Neuronal stem cell (in vitro differentiated cells): Measurements from ENCODE around the gene ZNF558. TPM values are rescaled to one million over a fixed set of nuclear protein-coding genes. Genes with fewer than 3 reads are reported as not detected.

Experiments used
- DNase-seq: peaks from one replicate; pipeline ENCODE4 v3.0.0-alpha.2; 2013; ENCODE audit warnings: low spot score
- H2AFZ ChIP-seq: one replicate; pipeline ENCODE4 v1.6.1; 2013; ENCODE audit warnings: mild to moderate bottlenecking, low read length, inconsistent platforms
- H2AK5ac ChIP-seq: 2 replicates; pipeline ENCODE4 v1.6.1; 2013; ENCODE audit warnings: low read depth, mild to moderate bottlenecking, inconsistent platforms, low read length, moderate library complexity, mixed read lengths
- H2BK120ac ChIP-seq: 2 replicates; pipeline ENCODE4 v1.6.1; 2013; ENCODE audit warnings: low read depth, mild to moderate bottlenecking, inconsistent platforms, low read length, moderate library complexity, mixed read lengths
- H2BK12ac ChIP-seq: one replicate; pipeline ENCODE4 v1.6.1; 2013; ENCODE audit warnings: low read length, inconsistent platforms
- H2BK15ac ChIP-seq: 2 replicates; pipeline ENCODE4 v1.6.1; 2013; ENCODE audit warnings: mild to moderate bottlenecking, low read length, inconsistent platforms, mixed read lengths
- H2BK5ac ChIP-seq: one replicate; pipeline ENCODE4 v1.6.1; 2013; ENCODE audit warnings: inconsistent platforms, mild to moderate bottlenecking, low read length, moderate library complexity
- H3K14ac ChIP-seq: one replicate; pipeline ENCODE4 v1.6.1; 2013; ENCODE audit warnings: low read length, inconsistent platforms
- H3K18ac ChIP-seq: 2 replicates; pipeline ENCODE4 v1.6.1; 2013; ENCODE audit warnings: low read length, inconsistent platforms
- H3K23ac ChIP-seq: 2 replicates; pipeline ENCODE4 v1.6.1; 2013; ENCODE audit warnings: low read depth, mild to moderate bottlenecking, mixed read lengths, low read length, inconsistent platforms; ENCODE audit not compliant: poor library complexity
- H3K27ac ChIP-seq: replicated peaks from 3 replicates; pipeline ENCODE4 v1.5.1; 2013; ENCODE audit warnings: low read length, inconsistent platforms
- H3K27me3 ChIP-seq, 3 experiments: 2 replicates each; pipeline ENCODE4 v1.6.1; 2013; ENCODE audit warnings: low read length in 3 of 3, mild to moderate bottlenecking in 2 of 3, inconsistent platforms in 1 of 3, low read depth in 1 of 3, mixed read lengths in 1 of 3, moderate library complexity in 1 of 3; ENCODE audit not compliant: control insufficient read depth in 3 of 3, insufficient read depth in 3 of 3
- H3K36me3 ChIP-seq, 2 donors: replicated peaks in 1 of 2; 2 replicates each; pipeline ENCODE4 v1.6.1; 2013; ENCODE audit warnings: low read length in 2 of 2; ENCODE audit not compliant: control insufficient read depth in 2 of 2, insufficient read depth in 2 of 2
- H3K4ac ChIP-seq: 2 replicates; pipeline ENCODE4 v1.6.1; 2013; ENCODE audit warnings: inconsistent platforms, mild to moderate bottlenecking, low read length, moderate library complexity
- H3K4me1 ChIP-seq, 2 donors: 1 replicate in 1 of 2; 2 replicates in 1 of 2; pipeline ENCODE4 v1.6.1; 2013; ENCODE audit warnings: low read length in 2 of 2, low read depth in 1 of 2; ENCODE audit not compliant: control insufficient read depth in 2 of 2, insufficient read depth in 1 of 2
- H3K4me2 ChIP-seq: one replicate; pipeline ENCODE4 v1.6.1; 2013; ENCODE audit warnings: mild to moderate bottlenecking, low read length, inconsistent platforms; ENCODE audit not compliant: insufficient read depth, poor library complexity, severe bottlenecking
- H3K4me3 ChIP-seq, 2 donors: 2 replicates each; pipeline ENCODE4 v1.5.1; 2013; ENCODE audit warnings: low read length in 2 of 2, mild to moderate bottlenecking in 2 of 2, inconsistent platforms in 1 of 2, moderate library complexity in 1 of 2
- H3K79me1 ChIP-seq: one replicate; pipeline ENCODE4 v1.6.1; 2013; ENCODE audit warnings: low read depth, mild to moderate bottlenecking, inconsistent platforms, low read length, moderate library complexity
- H3K9ac ChIP-seq: one replicate; pipeline ENCODE4 v1.6.1; 2013; ENCODE audit warnings: mild to moderate bottlenecking, low read depth, low read length, inconsistent platforms; ENCODE audit not compliant: poor library complexity
- H3K9me3 ChIP-seq, 2 donors: replicated peaks in 1 of 2; 2 replicates each; pipeline versions ENCODE3 to v1.6.1; 2013; ENCODE audit warnings: low read length in 2 of 2, mild to moderate bottlenecking in 2 of 2, inconsistent platforms in 1 of 2, low read depth in 1 of 2, mixed read lengths in 1 of 2, moderate library complexity in 1 of 2; ENCODE audit not compliant: control insufficient read depth in 2 of 2, insufficient read depth in 1 of 2
- H4K8ac ChIP-seq: one replicate; pipeline ENCODE4 v1.6.1; 2013; ENCODE audit warnings: low read depth, mild to moderate bottlenecking, inconsistent platforms, low read length, moderate library complexity
- H4K91ac ChIP-seq: one replicate; pipeline ENCODE4 v1.6.1; 2013; ENCODE audit warnings: low read length, low read depth, mild to moderate bottlenecking, inconsistent platforms; ENCODE audit not compliant: poor library complexity
- WGBS, 2 donors: extraction: QIAGEN DNeasy Blood & Tissue Kit; methylation state at CpG; one replicate each; pipeline ENCODE4 v1.1.7; 2013; ENCODE audit warnings: missing lambda C conversion rate in 2 of 2, mixed read lengths in 1 of 2; ENCODE audit not compliant: insufficient read length in 2 of 2, insufficient replicate concordance in 1 of 2; ENCODE audit errors: extremely low coverage in 2 of 2; 5-methylcytosine and 5-hydroxymethylcytosine counted together
- polyA plus RNA-seq, 2 experiments: library from polyadenylated mRNA; stranded (reverse); fragments of 200-250 nt; gene quantifications; one replicate each; pipeline ENCODE4 v1.2.3, GENCODE V29; 2013

ZNF558 gene
- polyA plus RNA-seq (2013, experiment 1 of 2): 20.1 TPM
- polyA plus RNA-seq (2013, experiment 2 of 2): 21.0 TPM

DNA sequence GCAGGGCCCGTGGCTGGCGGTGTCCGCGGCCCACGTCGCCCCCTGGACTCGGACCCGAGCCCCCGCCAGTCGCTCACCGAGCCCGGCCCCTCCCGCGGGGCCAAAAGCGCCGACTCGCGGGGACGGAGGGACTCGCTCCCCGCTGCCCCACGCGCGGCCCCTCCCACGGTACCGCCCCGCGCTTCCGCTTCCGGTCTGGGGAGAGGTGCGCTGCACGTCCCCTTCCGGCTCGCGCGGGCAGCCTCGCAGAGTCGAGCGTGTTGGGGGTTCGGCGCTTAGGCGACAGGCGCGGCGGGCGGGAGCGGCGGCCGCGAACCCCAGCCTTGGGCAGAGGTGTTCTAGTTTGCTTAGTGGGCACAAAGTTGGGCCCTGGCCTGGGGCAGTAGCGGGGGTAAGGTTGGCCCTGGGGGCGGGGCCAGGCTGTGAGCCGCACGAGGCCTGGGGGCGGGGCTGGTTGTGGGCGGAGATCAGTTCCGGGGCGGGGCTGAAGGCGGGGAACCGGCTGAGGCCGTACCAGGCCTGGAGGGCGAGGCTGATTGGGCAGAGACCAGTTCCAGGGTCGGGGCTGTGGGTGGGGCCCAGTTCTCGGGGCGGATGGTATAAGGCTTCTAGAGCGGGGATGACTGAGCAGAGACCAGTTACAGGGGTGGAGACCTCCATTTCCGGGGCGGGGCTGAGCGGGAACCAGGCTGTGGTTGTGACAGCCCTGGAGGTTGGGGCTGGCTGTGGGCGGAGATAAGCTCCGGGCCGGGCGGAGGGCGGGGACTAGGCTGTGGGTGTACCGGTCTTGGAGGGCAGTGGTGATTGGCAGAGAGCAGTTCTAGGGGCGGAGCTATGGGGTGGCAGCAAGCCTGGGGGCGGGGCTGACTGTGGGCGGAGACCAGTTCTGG, at the start of gene ZNF558, which contains the start of gene MBD3L1:
Gene ZNF558, minus strand, starts transcription at position 173 of the 890 bp plus-strand sequence. CDS start 9,645 bp downstream, outside the sequence.
Gene MBD3L1, plus strand, starts transcription at position 246 of the 890 bp plus-strand sequence. CDS start 10,302 bp downstream, outside the sequence.
- peaks cover 0 to 2% of the 10 kb centered on the region in 2 donors for H3K4me1 ChIP-seq
- H3K4ac ChIP-seq: peak within 1 kb of the TSS; percentile 23
- H3K27me3 ChIP-seq: no peaks in the 10 kb centered on the region
- peak within 1 kb of the TSS; percentile 95 for H3K9ac ChIP-seq
- H2AFZ ChIP-seq: peak within 1 kb of the TSS; percentile 99
- H4K8ac ChIP-seq: no peak within 1 kb of the TSS
- H4K91ac ChIP-seq: no peak within 1 kb of the TSS
- peak; percentile 97 for DNase-seq
- no peak within 1 kb of the TSS for H2BK120ac ChIP-seq
- peak within 1 kb of the TSS; percentile 37 for H2BK15ac ChIP-seq
- H2BK5ac ChIP-seq: peak within 1 kb of the TSS; percentile 94
- H3K27ac ChIP-seq: peak within 1 kb of the TSS; percentile 81
- peak within 1 kb of the TSS; percentile 80 for H3K23ac ChIP-seq
- peaks cover 5 to 23% of the 10 kb centered on the region in 2 donors for H3K36me3 ChIP-seq
- H3K18ac ChIP-seq: peak within 1 kb of the TSS; percentile 99
- peak within 1 kb of the TSS; percentile 95 for H3K4me2 ChIP-seq
- peaks cover 3 to 4% of the 10 kb centered on the region in 2 donors for H3K9me3 ChIP-seq
- H3K4me3 ChIP-seq: peak within 1 kb of the TSS; percentile 74 to 94
- no CpG with 5 or more reads among the region's 78 CpGs for WGBS, 2 donors
- H3K79me1 ChIP-seq: peaks cover 5% of the 10 kb centered on the region
- peak within 1 kb of the TSS; percentile 63 for H3K14ac ChIP-seq
- peak within 1 kb of the TSS; percentile 93 for H2AK5ac ChIP-seq
- no peak within 1 kb of the TSS for H2BK12ac ChIP-seq

- no peak overlapping the region for H3K4me2 ChIP-seq
- no peak overlapping the region for H2BK15ac ChIP-seq
- no peaks in the 10 kb centered on the region for H3K36me3 ChIP-seq
- no peak overlapping the region for H3K23ac ChIP-seq
- H2BK12ac ChIP-seq: no peak overlapping the region
- no peak overlapping the region for H2BK120ac ChIP-seq
- H3K4me3 ChIP-seq: no peak overlapping the region
- no peaks in the 10 kb centered on the region for H3K79me1 ChIP-seq
- no peak overlapping the region for H2AFZ ChIP-seq
- no peak overlapping the region for H3K27ac ChIP-seq
- H4K8ac ChIP-seq: no peak overlapping the region
- no peaks in the 10 kb centered on the region for H3K4me1 ChIP-seq
- H3K27me3 ChIP-seq: no peaks in the 10 kb centered on the region
- H4K91ac ChIP-seq: no peak overlapping the region
- H2BK5ac ChIP-seq: no peak overlapping the region
- H3K18ac ChIP-seq: no peak overlapping the region
- no peak for DNase-seq
- no peak overlapping the region for H3K14ac ChIP-seq
- H3K9ac ChIP-seq: no peak overlapping the region
- H3K4ac ChIP-seq: no peak overlapping the region
- H2AK5ac ChIP-seq: no peak overlapping the region
- peaks cover 0 to 35% of the 10 kb centered on the region in 2 donors for H3K9me3 ChIP-seq
Observed at GRCh38 chr19:8881512-8881911, 49.4 kb upstream of the ZNF558 start.

- H2BK12ac ChIP-seq: no peak overlapping the region
- no peak overlapping the region for H2AK5ac ChIP-seq
- H2BK5ac ChIP-seq: no peak overlapping the region
- no peak overlapping the region for H3K23ac ChIP-seq
- no peak overlapping the region for H2BK15ac ChIP-seq
- H3K4ac ChIP-seq: no peak overlapping the region
- no peaks in the 10 kb centered on the region for H3K36me3 ChIP-seq
- no peak overlapping the region for H3K4me2 ChIP-seq
- no peak overlapping the region for H4K8ac ChIP-seq
- no peaks in the 10 kb centered on the region for H3K79me1 ChIP-seq
- H4K91ac ChIP-seq: no peak overlapping the region
- no peak overlapping the region for H3K9ac ChIP-seq
- peaks cover 0 to 36% of the 10 kb centered on the region in 2 donors for H3K9me3 ChIP-seq
- WGBS, 2 donors: no CpG with 5 or more reads among the region's 2 CpGs
- no peak overlapping the region for H3K27ac ChIP-seq
- no peak overlapping the region for H2BK120ac ChIP-seq
- H3K27me3 ChIP-seq: no peaks in the 10 kb centered on the region
- H3K14ac ChIP-seq: no peak overlapping the region
- H3K18ac ChIP-seq: no peak overlapping the region
- H3K4me3 ChIP-seq: no peak overlapping the region
- no peak for DNase-seq
- H2AFZ ChIP-seq: no peak overlapping the region
- no peaks in the 10 kb centered on the region for H3K4me1 ChIP-seq
Observed at GRCh38 chr19:8880868-8881488, 48.9 kb upstream of the ZNF558 start.
